Stimulated activated naive CD4-positive, alpha-beta T cell (primary cell): ENCODE results near the gene CCDC117.

Experiments used
- DNase-seq, 6 experiments: peaks; one replicate each; lab custom pipeline; 2025; lab: John Stamatoyannopoulos, UW

The CCDC117 gene

GRCh38 chr22:28769394-28770085 lies 3.0 kb upstream of the CCDC117 start:
- no peak for DNase-seq

- DNase-seq, result no peak
These were observed 1.2 kb upstream of the CCDC117 start for GRCh38 chr22:28771195-28771791.

- peak in 1 of 6 experiments; percentile 15 for DNase-seq
These were observed 969 bp downstream of the CCDC117 start for GRCh38 chr22:28773461-28773867.

GRCh38 chr22:28774378-28774777 lies 1.9 kb downstream of the CCDC117 start:
- no peak for DNase-seq

- no peak for DNase-seq
These were observed 7.3 kb downstream of the CCDC117 start for GRCh38 chr22:28779833-28780232.

- no peak for DNase-seq
These were observed 7.8 kb downstream of the CCDC117 start for GRCh38 chr22:28780296-28780695.

- no peak for DNase-seq
These were observed 11.5 kb downstream of the CCDC117 start for GRCh38 chr22:28783786-28784671.

- no peak for DNase-seq
These were observed 16.1 kb downstream of the CCDC117 start for GRCh38 chr22:28788601-28789000.

GRCh38 chr22:28791124-28791523 lies 18.6 kb downstream of the CCDC117 start:
- no peak for DNase-seq

- DNase-seq, result no peak
These were observed 19.5 kb downstream of the CCDC117 start for GRCh38 chr22:28791841-28792490.

- peak in 1 of 6 experiments; percentile 10 for DNase-seq
These were observed 20.2 kb downstream of the CCDC117 start for GRCh38 chr22:28792491-28793383.

GRCh38 chr22:28793976-28794584 lies 21.6 kb downstream of the CCDC117 start:
- no peak for DNase-seq

- DNase-seq, result no peak
These were observed 22.7 kb downstream of the CCDC117 start for GRCh38 chr22:28795071-28795693.

GRCh38 chr22:28795932-28796856 lies 23.7 kb downstream of the CCDC117 start:
- DNase-seq, result no peak

- no peak for DNase-seq
These were observed 26.5 kb downstream of the CCDC117 start for GRCh38 chr22:28798810-28799605.

- peak in 3 of 6 experiments; percentile 8 to 33 (median 22) for DNase-seq
These were observed 27.3 kb downstream of the CCDC117 start for GRCh38 chr22:28799606-28800307.

- peak; percentile 76 to 87 (median 84) for DNase-seq
These were observed 28.0 kb downstream of the CCDC117 start, which contains the start of gene XBP1 for GRCh38 chr22:28800308-28801041. Gene XBP1 (minus strand): TSS chr22:28800569.
